Liver (tissue), 9 donors: Measurements from ENCODE around the gene UTP25. TPM values are rescaled to one million over a fixed set of nuclear protein-coding genes. Genes with fewer than 3 reads are reported as not detected.

ENCODE experiments used
- DNase-seq: peaks from one replicate; pipeline ENCODE4 v3.0.0-alpha.2; 2017; ENCODE audit warnings: low spot score
- H3K27ac ChIP-seq, 2 donors: one replicate each; pipeline ENCODE4 v1.7.0; 2013; ENCODE audit warnings: inconsistent platforms in 2 of 2, low read length in 2 of 2, control low read depth in 1 of 2, low read depth in 1 of 2, mild to moderate bottlenecking in 1 of 2
- H3K27me3 ChIP-seq, 4 donors: one replicate each; pipeline versions ENCODE4 v1.6.1 to v1.7.0; 2013; ENCODE audit warnings: low read length in 3 of 4, inconsistent platforms in 1 of 4, mild to moderate bottlenecking in 1 of 4, moderate library complexity in 1 of 4; ENCODE audit not compliant: control insufficient read depth in 4 of 4, insufficient read depth in 4 of 4
- H3K36me3 ChIP-seq, 4 donors: one replicate each; pipeline versions ENCODE4 v1.6.1 to v1.7.0; 2013; ENCODE audit warnings: low read length in 3 of 4, mild to moderate bottlenecking in 3 of 4, low read depth in 1 of 4, moderate library complexity in 1 of 4; ENCODE audit not compliant: control insufficient read depth in 4 of 4, insufficient read depth in 3 of 4
- H3K4me1 ChIP-seq, 4 donors: one replicate each; pipeline versions ENCODE4 v1.6.1 to v1.7.0; 2013; ENCODE audit warnings: low read length in 3 of 4, mild to moderate bottlenecking in 3 of 4, moderate library complexity in 1 of 4; ENCODE audit not compliant: control insufficient read depth in 4 of 4, insufficient read depth in 4 of 4
- H3K4me3 ChIP-seq, 3 donors: one replicate each; pipeline versions ENCODE4 v1.6.1 to v1.7.0; 2013; ENCODE audit warnings: low read length in 3 of 3, control low read depth in 1 of 3, low read depth in 1 of 3, mild to moderate bottlenecking in 1 of 3
- H3K9ac ChIP-seq, 2 donors: one replicate each; pipeline ENCODE4 v1.7.0; 2013; ENCODE audit warnings: low read length in 2 of 2, mild to moderate bottlenecking in 2 of 2, moderate library complexity in 2 of 2, control low read depth in 1 of 2, low read depth in 1 of 2
- H3K9me3 ChIP-seq, 4 donors: one replicate each; pipeline versions ENCODE4 v1.6.1 to v1.7.0; 2013; ENCODE audit warnings: low read length in 3 of 4; ENCODE audit not compliant: control insufficient read depth in 4 of 4
- ATF3 ChIP-seq: IDR thresholded peaks from 2 replicates; pipeline ENCODE4 v1.6.1; 2016; ENCODE audit warnings: antibody characterized with exemption
- EGR1 ChIP-seq, 2 donors: IDR thresholded peaks; 2 replicates each; pipeline ENCODE4 v1.6.1; 2016 to 2018; ENCODE audit warnings: antibody characterized with exemption in 2 of 2, low read depth in 2 of 2
- FOXA1 ChIP-seq: IDR thresholded peaks from 2 replicates; pipeline ENCODE4 v1.6.1; 2016; ENCODE audit warnings: antibody characterized with exemption
- FOXA2 ChIP-seq: IDR thresholded peaks from 2 replicates; pipeline ENCODE4 v1.6.1; 2016; ENCODE audit warnings: antibody characterized with exemption
- GABPA ChIP-seq, 2 donors: IDR thresholded peaks in 1 of 2; conservative IDR thresholded peaks in 1 of 2; 2 replicates each; pipeline ENCODE4 v1.6.1; 2016; ENCODE audit warnings: antibody characterized with exemption in 2 of 2, mild to moderate bottlenecking in 1 of 2, moderate library complexity in 1 of 2
- HNF4A ChIP-seq, 2 donors: conservative IDR thresholded peaks; 2 replicates each; pipeline ENCODE4 v1.6.1; 2016; ENCODE audit warnings: antibody characterized with exemption in 2 of 2, mild to moderate bottlenecking in 2 of 2
- HNF4G ChIP-seq: IDR thresholded peaks from 2 replicates; pipeline ENCODE4 v1.6.1; 2016; ENCODE audit warnings: antibody characterized with exemption
- JUND ChIP-seq, 2 donors: IDR thresholded peaks; 2 replicates each; pipeline ENCODE4 v1.6.1; 2016; ENCODE audit warnings: antibody characterized with exemption in 2 of 2
- NR2F2 ChIP-seq: IDR thresholded peaks from 2 replicates; pipeline ENCODE4 v1.6.1; 2016; ENCODE audit warnings: antibody characterized with exemption
- RAD21 ChIP-seq, 2 donors: IDR thresholded peaks; 2 replicates each; pipeline ENCODE4 v1.6.1; 2016; ENCODE audit warnings: antibody characterized with exemption in 2 of 2, mild to moderate bottlenecking in 2 of 2
- REST ChIP-seq: IDR thresholded peaks from 2 replicates; pipeline ENCODE4 v1.6.1; 2016; ENCODE audit warnings: antibody characterized with exemption, mild to moderate bottlenecking
- RXRA ChIP-seq, 2 donors: IDR thresholded peaks; 2 replicates each; pipeline ENCODE4 v1.6.1; 2017 to 2018; ENCODE audit warnings: antibody characterized with exemption in 2 of 2, mild to moderate bottlenecking in 1 of 2
- SP1 ChIP-seq: IDR thresholded peaks from 2 replicates; pipeline ENCODE4 v1.6.1; 2018; ENCODE audit warnings: antibody characterized with exemption, mild to moderate bottlenecking
- TAF1 ChIP-seq: conservative IDR thresholded peaks from 2 replicates; pipeline ENCODE4 v1.6.1; 2016; ENCODE audit warnings: antibody characterized with exemption, mild to moderate bottlenecking
- YY1 ChIP-seq: IDR thresholded peaks from 2 replicates; pipeline ENCODE4 v1.6.1; 2016; ENCODE audit warnings: antibody characterized with exemption, mild to moderate bottlenecking
- ZBTB33 ChIP-seq: IDR thresholded peaks from 2 replicates; pipeline ENCODE4 v1.6.1; 2016; ENCODE audit warnings: antibody characterized with exemption
- WGBS: extraction: QIAGEN DNeasy Blood & Tissue Kit; methylation state at CpG from one replicate; pipeline ENCODE4 v1.1.7; 2013; 5-methylcytosine and 5-hydroxymethylcytosine counted together
- polyA plus RNA-seq, 2 donors: library from polyadenylated mRNA; stranded (reverse) in 1 of 2; unstranded in 1 of 2; fragments of 200-250 nt in 1 of 2; fragments of >200 nt in 1 of 2; fragmentation: Nextera tagmentation in 1 of 2; extraction: Ambion mirVana in 1 of 2; gene quantifications; one replicate each; pipeline versions ENCODE4 v1.2.1 to v1.2.3, GENCODE V29; 2013 to 2015
- total RNA-seq, 2 donors: library from RNA; depleted of rRNA; stranded (reverse); fragments of >200 nt; gene quantifications; one replicate each; pipeline ENCODE4 v1.2.3, GENCODE V29; 2014
- TF ChIP-seq, protein P1 (sequence below): fragments of 150-350 bp; IDR thresholded peaks from 2 replicates; pipeline ENCODE4 v1.5.1; 2017; ENCODE audit warnings: improper control_type of control experiment, low read depth, low read length; ENCODE audit not compliant: missing input control
- TF ChIP-seq, protein P2 (sequence below): IDR thresholded peaks from 2 replicates; pipeline ENCODE4 v1.6.1; 2016; ENCODE audit warnings: antibody characterized with exemption
- donor health status: healthy.
- donor health status: healthy.
- donor health status: healthy.
- donor health status: healthy.
- donor health status: healthy.

Gene UTP25
- total and polyA plus RNA-seq, 4 donors = 2.4 to 7.7 (median 3.0) TPM

DNA sequence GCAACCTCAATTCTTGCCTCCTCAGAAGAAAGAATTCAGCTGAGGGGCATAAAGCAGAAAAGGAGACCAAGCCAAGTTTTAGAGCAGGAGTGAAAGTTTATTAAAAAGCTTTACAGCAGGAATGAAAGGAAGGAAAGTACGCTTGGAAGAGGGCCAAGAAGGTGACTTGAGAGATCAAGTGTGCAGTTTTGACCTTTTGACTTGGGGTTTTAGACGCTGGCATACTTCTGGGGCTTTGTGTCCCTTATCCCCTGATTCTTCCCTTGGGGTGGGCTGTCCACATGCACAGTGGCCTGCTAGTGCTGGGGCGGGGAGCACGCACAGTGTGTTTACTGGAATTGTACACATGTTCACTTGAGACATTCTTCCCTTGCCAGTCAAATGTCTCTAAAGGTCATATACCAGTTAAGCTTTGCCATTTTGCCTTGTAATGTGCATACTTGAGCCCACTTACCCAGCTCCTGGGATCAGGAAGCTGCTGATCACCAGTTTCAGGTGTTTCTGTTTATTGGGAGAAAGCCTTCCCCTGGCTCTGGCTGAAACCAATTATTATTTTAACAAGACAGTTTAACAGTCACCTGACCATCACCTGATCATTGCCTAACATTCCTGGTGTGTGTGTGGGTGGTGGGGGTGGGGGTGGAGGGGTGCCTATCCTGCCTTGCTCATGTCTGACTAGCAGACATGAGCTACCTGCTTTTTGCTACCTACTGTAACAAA, 36.2 kb downstream of the UTP25 start:
- DNase-seq = no peak
- no peaks in the 10 kb centered on the region for H3K36me3 ChIP-seq
- peaks cover 0 to 2% (median 0%) of the 10 kb centered on the region in 4 donors for H3K27me3 ChIP-seq
- 57% methylated on average over 4 of the region's 4 CpGs for WGBS
- peaks cover 0 to 2% (median 0%) of the 10 kb centered on the region in 4 donors for H3K9me3 ChIP-seq
- TF ChIP-seq JUND (IDR thresholded peaks at IDR 0.05) = no peak
- no peak overlapping the region for H3K9ac ChIP-seq
- no peak overlapping the region for H3K4me3 ChIP-seq
- H3K27ac ChIP-seq = no peak overlapping the region
- peaks cover 0 to 5% (median 0%) of the 10 kb centered on the region in 4 donors for H3K4me1 ChIP-seq

GRCh38 chr1:209866201-209866600, 38.4 kb downstream of the UTP25 start:
- Histone ChIP-seq H3K9me3 (peaks cover 0 to 2% (median 0%) of the 10 kb centered on the region in 4 donors), H3K9ac (no peak overlapping the region), H3K4me1 (peaks cover 0 to under 1% (median 0%) of the 10 kb centered on the region in 4 donors), H3K27ac (no peak overlapping the region), H3K4me3 (no peak overlapping the region), H3K36me3 (no peaks in the 10 kb centered on the region), H3K27me3 (peaks cover 0 to 2% (median 0%) of the 10 kb centered on the region in 4 donors)
- TF ChIP-seq HNF4G = no peak
- no peak for TF ChIP-seq GABPA (IDR thresholded peaks at IDR 0.05 in 1 of 2, conservative IDR thresholded peaks at IDR 0.05 in 1 of 2)
- no peak for TF ChIP-seq YY1
- TF ChIP-seq REST = no peak
- no peak for TF ChIP-seq TAF1
- no peak for TF ChIP-seq FOXA2
- no peak for TF ChIP-seq SP1
- TF ChIP-seq NR2F2 = no peak
- no peak for TF ChIP-seq RXRA (IDR thresholded peaks at IDR 0.05)
- TF ChIP-seq, protein P1, sequence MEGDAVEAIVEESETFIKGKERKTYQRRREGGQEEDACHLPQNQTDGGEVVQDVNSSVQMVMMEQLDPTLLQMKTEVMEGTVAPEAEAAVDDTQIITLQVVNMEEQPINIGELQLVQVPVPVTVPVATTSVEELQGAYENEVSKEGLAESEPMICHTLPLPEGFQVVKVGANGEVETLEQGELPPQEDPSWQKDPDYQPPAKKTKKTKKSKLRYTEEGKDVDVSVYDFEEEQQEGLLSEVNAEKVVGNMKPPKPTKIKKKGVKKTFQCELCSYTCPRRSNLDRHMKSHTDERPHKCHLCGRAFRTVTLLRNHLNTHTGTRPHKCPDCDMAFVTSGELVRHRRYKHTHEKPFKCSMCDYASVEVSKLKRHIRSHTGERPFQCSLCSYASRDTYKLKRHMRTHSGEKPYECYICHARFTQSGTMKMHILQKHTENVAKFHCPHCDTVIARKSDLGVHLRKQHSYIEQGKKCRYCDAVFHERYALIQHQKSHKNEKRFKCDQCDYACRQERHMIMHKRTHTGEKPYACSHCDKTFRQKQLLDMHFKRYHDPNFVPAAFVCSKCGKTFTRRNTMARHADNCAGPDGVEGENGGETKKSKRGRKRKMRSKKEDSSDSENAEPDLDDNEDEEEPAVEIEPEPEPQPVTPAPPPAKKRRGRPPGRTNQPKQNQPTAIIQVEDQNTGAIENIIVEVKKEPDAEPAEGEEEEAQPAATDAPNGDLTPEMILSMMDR = no peak
- no peak for TF ChIP-seq JUND (IDR thresholded peaks at IDR 0.05)
- no peak for TF ChIP-seq RAD21 (IDR thresholded peaks at IDR 0.05)
- no peak for TF ChIP-seq FOXA1
- TF ChIP-seq, protein P2, sequence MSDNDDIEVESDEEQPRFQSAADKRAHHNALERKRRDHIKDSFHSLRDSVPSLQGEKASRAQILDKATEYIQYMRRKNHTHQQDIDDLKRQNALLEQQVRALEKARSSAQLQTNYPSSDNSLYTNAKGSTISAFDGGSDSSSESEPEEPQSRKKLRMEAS = no peak
- no peak for TF ChIP-seq HNF4A (conservative IDR thresholded peaks at IDR 0.05)
- TF ChIP-seq ATF3 = no peak
- TF ChIP-seq ZBTB33 = no peak
- TF ChIP-seq EGR1 (IDR thresholded peaks at IDR 0.05; ENCODE audit: low read depth in 2 of 2) = no peak
- no peak for DNase-seq
- 70% methylated on average over 1 of the region's 1 CpG for WGBS
